COLO668 (cell line): ENCODE measurements around the gene DHRS2.
"Not testable (repeated sequence)": the region's sequence is repeated elsewhere in the genome, so short reads cannot be mapped to it uniquely, and the experiment has no call there.

Source experiments
- DNase-seq: peaks from one replicate; lab custom pipeline; 2025; ENCODE audit not compliant: unreplicated experiment; lab: John Stamatoyannopoulos, UW

The DHRS2 gene

GRCh38 chr14:23636317-23637211 lies at the start of gene DHRS2:
TSS of gene DHRS2 (plus strand) at chr14:23636364. CDS start at chr14:23638865, 2,501 bp downstream.
- no peak for DNase-seq

GRCh38 chr14:23588884-23589598 lies 47.1 kb upstream of the DHRS2 start:
- peak; percentile 90 for DNase-seq

- DNase-seq, result no peak
Observed at GRCh38 chr14:23589606-23590005, 46.6 kb upstream of the DHRS2 start.

GRCh38 chr14:23590198-23590597 lies 46.0 kb upstream of the DHRS2 start:
- no peak for DNase-seq

GRCh38 chr14:23594191-23594590 lies 42.0 kb upstream of the DHRS2 start:
- DNase-seq, result not testable (repeated sequence)

- DNase-seq, result no peak
Observed at GRCh38 chr14:23600322-23600707, 35.8 kb upstream of the DHRS2 start.

GRCh38 chr14:23600806-23601205 lies 35.4 kb upstream of the DHRS2 start:
- DNase-seq, result no peak

- no peak for DNase-seq
Observed at GRCh38 chr14:23601424-23601823, 34.7 kb upstream of the DHRS2 start.

GRCh38 chr14:23601845-23602180 lies 34.4 kb upstream of the DHRS2 start:
- DNase-seq, result no peak

GRCh38 chr14:23602181-23603095 lies 33.7 kb upstream of the DHRS2 start:
- DNase-seq, result no peak

- no peak for DNase-seq
Observed at GRCh38 chr14:23603103-23603502, 33.1 kb upstream of the DHRS2 start.

GRCh38 chr14:23604148-23604547 lies 32.0 kb upstream of the DHRS2 start:
- DNase-seq, result no peak

- no peak for DNase-seq
Observed at GRCh38 chr14:23604675-23605170, 31.4 kb upstream of the DHRS2 start.

- no peak for DNase-seq
Observed at GRCh38 chr14:23605931-23606585, 30.1 kb upstream of the DHRS2 start.

GRCh38 chr14:23608454-23608853 lies 27.7 kb upstream of the DHRS2 start:
- no peak for DNase-seq

GRCh38 chr14:23609001-23609400 lies 27.2 kb upstream of the DHRS2 start:
- DNase-seq, result no peak

- peak; percentile 17 for DNase-seq
Observed at GRCh38 chr14:23609411-23610089, 26.6 kb upstream of the DHRS2 start.

- no peak for DNase-seq
Observed at GRCh38 chr14:23610090-23610814, 25.9 kb upstream of the DHRS2 start.

- no peak for DNase-seq
Observed at GRCh38 chr14:23610815-23611289, 25.3 kb upstream of the DHRS2 start.
